ENCODE data around the gene NLRP6.

The NLRP6 gene

DNA sequence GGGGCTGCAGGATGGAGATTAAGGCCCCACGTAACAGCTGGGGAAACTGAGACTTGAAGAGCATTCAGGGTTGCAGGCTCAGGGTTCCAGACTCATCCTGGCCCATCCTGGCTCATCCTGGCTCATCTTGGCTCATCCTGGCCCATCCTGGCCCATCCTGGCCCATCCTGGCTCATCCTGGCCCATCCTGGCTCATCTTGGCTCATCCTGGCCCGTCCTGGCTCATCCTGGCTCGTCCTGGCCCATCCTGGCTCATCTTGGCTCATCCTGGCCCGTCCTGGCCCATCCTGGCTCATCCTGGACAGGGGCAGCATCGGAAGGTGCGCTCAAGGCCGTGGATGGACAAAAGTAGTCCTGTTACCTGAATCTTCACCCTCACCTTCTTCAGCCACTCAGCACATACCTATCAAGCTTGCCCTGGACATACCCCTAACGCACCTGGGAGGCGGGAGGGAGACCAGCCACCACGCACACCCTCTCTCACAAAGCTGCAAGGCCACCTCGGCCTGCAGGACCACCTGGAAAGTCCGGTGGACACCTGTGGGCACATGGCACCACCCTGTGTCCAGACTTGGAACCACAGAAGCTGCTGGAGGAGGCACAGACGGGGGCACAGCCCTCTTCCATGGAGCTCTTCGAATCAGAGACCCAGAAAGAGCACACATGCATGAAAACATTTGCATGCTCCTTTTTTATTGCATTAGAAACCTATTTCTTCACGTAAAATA lies 20.3 kb upstream of the NLRP6 start:
- no peaks in the 10 kb centered on the region for H3K27me3 ChIP-seq (ENCODE audit: insufficient read depth, low read length, poor library complexity)
- H4K5ac ChIP-seq (ENCODE audit: low read length): no peak overlapping the region
- no peak overlapping the region for H3K23ac ChIP-seq (ENCODE audit: low read length)
- H3K4ac ChIP-seq (ENCODE audit: low read depth, low read length): no peak overlapping the region
- no peaks in the 10 kb centered on the region for H3K79me1 ChIP-seq (ENCODE audit: low read length)
- H3K4me2 ChIP-seq (ENCODE audit: low read length): no peak overlapping the region
- no peak overlapping the region for H2BK120ac ChIP-seq (ENCODE audit: low read depth, low read length)
- H2BK5ac ChIP-seq (ENCODE audit: low read length): no peak overlapping the region
- H3K36me3 ChIP-seq (ENCODE audit: control insufficient read depth, insufficient read depth, low read length): no peaks in the 10 kb centered on the region
- no CpG with 5 or more reads among the region's 15 CpGs for WGBS (ENCODE audit: extremely low coverage, insufficient coverage, low lambda C conversion rate)
- H3K56ac ChIP-seq (ENCODE audit: low read length): no peak overlapping the region
- H3K4me1 ChIP-seq (ENCODE audit: control insufficient read depth, low read depth, low read length): no peaks in the 10 kb centered on the region
- H3K79me2 ChIP-seq (ENCODE audit: control insufficient read depth, insufficient read depth, low read length): no peaks in the 10 kb centered on the region
- no peak for DNase-seq
- no peak overlapping the region for H3K9ac ChIP-seq (ENCODE audit: low read length)
- H3K27ac ChIP-seq (ENCODE audit: low read depth, low read length): no peak overlapping the region
- H2BK15ac ChIP-seq (replicated peaks; ENCODE audit: low read depth): no peak overlapping the region
- no peak overlapping the region for H3K4me3 ChIP-seq (ENCODE audit: low read length)
- no peak overlapping the region for H4K8ac ChIP-seq (ENCODE audit: low read depth, low read length)
- no peak overlapping the region for H3K18ac ChIP-seq (ENCODE audit: low read length)
- H2AK5ac ChIP-seq (ENCODE audit: low read length): no peak overlapping the region

DNA sequence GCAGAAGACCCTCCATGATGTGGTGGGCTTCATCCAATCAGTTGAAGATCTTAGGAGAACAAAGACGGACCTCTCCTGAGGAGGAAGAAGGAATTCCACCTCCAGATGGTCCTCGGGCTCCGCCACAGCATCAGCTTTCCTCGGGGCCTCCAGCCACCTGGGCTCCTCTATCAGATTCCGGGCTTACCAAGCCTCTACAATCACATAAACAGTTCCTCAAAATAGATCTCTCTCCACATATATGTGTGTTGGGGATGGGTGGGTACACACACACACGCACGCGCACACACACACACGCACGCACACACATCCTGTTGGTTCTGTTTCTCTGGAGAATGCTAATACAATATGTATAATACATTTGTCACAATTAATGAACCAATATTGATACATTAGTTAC lies 18.8 kb upstream of the NLRP6 start:
- Histone ChIP-seq H2BK5ac (ENCODE audit: low read length) (no peak overlapping the region), H4K5ac (ENCODE audit: low read length) (no peak overlapping the region), H3K79me2 (ENCODE audit: control insufficient read depth, insufficient read depth, low read length) (no peaks in the 10 kb centered on the region), H3K4me3 (ENCODE audit: low read length) (no peak overlapping the region), H3K23ac (ENCODE audit: low read length) (no peak overlapping the region), H4K8ac (ENCODE audit: low read depth, low read length) (no peak overlapping the region), H3K4ac (ENCODE audit: low read depth, low read length) (no peak overlapping the region), H3K27me3 (ENCODE audit: insufficient read depth, low read length, poor library complexity) (no peaks in the 10 kb centered on the region), H2BK120ac (ENCODE audit: low read depth, low read length) (no peak overlapping the region), H3K18ac (ENCODE audit: low read length) (no peak overlapping the region), H3K4me1 (ENCODE audit: control insufficient read depth, low read depth, low read length) (no peaks in the 10 kb centered on the region), H2AK5ac (ENCODE audit: low read length) (no peak overlapping the region), H3K36me3 (ENCODE audit: control insufficient read depth, insufficient read depth, low read length) (no peaks in the 10 kb centered on the region), H2BK15ac (replicated peaks; ENCODE audit: low read depth) (no peak overlapping the region), H3K56ac (ENCODE audit: low read length) (no peak overlapping the region), H3K9ac (ENCODE audit: low read length) (no peak overlapping the region), H3K79me1 (ENCODE audit: low read length) (no peaks in the 10 kb centered on the region), H3K4me2 (ENCODE audit: low read length) (no peak overlapping the region), H3K27ac (ENCODE audit: low read depth, low read length) (no peak overlapping the region)
- DNase-seq: no peak
- WGBS (ENCODE audit: extremely low coverage, insufficient coverage, low lambda C conversion rate): no CpG with 5 or more reads among the region's 10 CpGs

DNA sequence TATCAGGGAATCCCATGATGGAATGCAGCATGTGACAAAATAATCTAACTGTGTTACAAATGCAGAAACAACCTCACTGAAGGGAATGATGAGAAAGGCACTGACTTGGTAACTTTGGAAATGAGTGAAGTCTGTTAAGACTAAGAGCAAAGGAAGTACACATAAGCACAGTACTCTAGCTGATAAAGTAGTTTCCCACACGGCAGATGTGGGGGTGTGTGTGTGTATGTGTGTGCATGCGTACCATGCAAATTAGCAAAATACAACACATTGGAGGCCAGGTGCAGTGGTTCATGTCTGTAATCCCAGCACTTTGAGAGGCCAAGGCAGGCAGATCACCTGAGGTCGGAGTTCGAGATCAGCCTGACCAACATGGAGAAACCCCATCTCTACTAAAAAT lies 16.6 kb upstream of the NLRP6 start:
- no peak overlapping the region for H3K23ac ChIP-seq (ENCODE audit: low read length)
- H3K27me3 ChIP-seq (ENCODE audit: insufficient read depth, low read length, poor library complexity): no peaks in the 10 kb centered on the region
- no peak overlapping the region for H4K8ac ChIP-seq (ENCODE audit: low read depth, low read length)
- no peak overlapping the region for H3K4me3 ChIP-seq (ENCODE audit: low read length)
- no peak overlapping the region for H2BK15ac ChIP-seq (replicated peaks; ENCODE audit: low read depth)
- H3K79me1 ChIP-seq (ENCODE audit: low read length): no peaks in the 10 kb centered on the region
- H3K9ac ChIP-seq (ENCODE audit: low read length): no peak overlapping the region
- no peak overlapping the region for H2AK5ac ChIP-seq (ENCODE audit: low read length)
- DNase-seq: no peak
- no peak overlapping the region for H3K56ac ChIP-seq (ENCODE audit: low read length)
- H2BK120ac ChIP-seq (ENCODE audit: low read depth, low read length): no peak overlapping the region
- no peak overlapping the region for H4K5ac ChIP-seq (ENCODE audit: low read length)
- WGBS (ENCODE audit: extremely low coverage, insufficient coverage, low lambda C conversion rate): no CpG with 5 or more reads among the region's 4 CpGs
- no peaks in the 10 kb centered on the region for H3K4me1 ChIP-seq (ENCODE audit: control insufficient read depth, low read depth, low read length)
- H3K4ac ChIP-seq (ENCODE audit: low read depth, low read length): no peak overlapping the region
- H2BK5ac ChIP-seq (ENCODE audit: low read length): no peak overlapping the region
- no peaks in the 10 kb centered on the region for H3K36me3 ChIP-seq (ENCODE audit: control insufficient read depth, insufficient read depth, low read length)
- no peak overlapping the region for H3K18ac ChIP-seq (ENCODE audit: low read length)
- no peaks in the 10 kb centered on the region for H3K79me2 ChIP-seq (ENCODE audit: control insufficient read depth, insufficient read depth, low read length)
- H3K27ac ChIP-seq (ENCODE audit: low read depth, low read length): no peak overlapping the region
- no peak overlapping the region for H3K4me2 ChIP-seq (ENCODE audit: low read length)

DNA sequence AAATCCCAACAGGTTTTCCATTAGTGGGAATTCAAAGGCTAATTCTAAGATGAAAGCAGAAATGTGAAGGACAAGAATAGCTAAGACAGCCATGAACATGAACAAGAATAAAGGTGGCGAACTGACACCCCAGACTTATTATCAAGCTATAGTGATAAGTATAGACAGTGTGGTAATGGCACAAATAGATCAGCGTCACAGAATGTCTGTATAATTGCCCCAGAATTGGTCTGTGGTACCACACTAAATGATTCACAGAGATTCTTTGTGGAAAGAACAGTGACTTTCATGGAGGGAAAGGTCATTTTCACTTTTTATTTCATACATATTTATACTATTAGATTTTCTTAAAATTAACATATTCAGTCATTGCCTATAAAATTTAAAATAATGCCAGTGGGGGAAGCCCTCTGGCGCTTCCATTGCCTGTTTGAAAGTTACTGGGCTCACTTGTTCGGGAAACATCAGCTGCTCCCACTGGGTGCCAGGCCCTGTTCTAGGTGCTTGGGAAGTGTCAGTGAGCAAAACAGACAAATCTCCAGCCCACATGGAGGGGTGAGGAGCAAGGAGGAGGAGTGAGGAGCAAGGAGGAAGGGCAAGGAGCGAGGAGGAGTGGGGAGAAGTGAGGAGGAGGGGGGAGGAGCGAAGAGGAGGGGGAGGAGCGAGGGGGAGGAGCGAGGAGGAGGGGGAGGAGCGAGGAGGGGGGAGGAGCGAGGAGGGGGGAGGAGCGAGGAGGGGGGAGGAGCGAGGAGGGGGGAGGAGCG lies 11.3 kb upstream of the NLRP6 start:
- no peaks in the 10 kb centered on the region for H3K79me1 ChIP-seq (ENCODE audit: low read length)
- H2BK15ac ChIP-seq (replicated peaks; ENCODE audit: low read depth): no peak overlapping the region
- no CpG with 5 or more reads among the region's 13 CpGs for WGBS (ENCODE audit: extremely low coverage, insufficient coverage, low lambda C conversion rate)
- no peak overlapping the region for H3K9ac ChIP-seq (ENCODE audit: low read length)
- no peaks in the 10 kb centered on the region for H3K27me3 ChIP-seq (ENCODE audit: insufficient read depth, low read length, poor library complexity)
- H2AK5ac ChIP-seq (ENCODE audit: low read length): no peak overlapping the region
- no peak overlapping the region for H3K56ac ChIP-seq (ENCODE audit: low read length)
- no peaks in the 10 kb centered on the region for H3K4me1 ChIP-seq (ENCODE audit: control insufficient read depth, low read depth, low read length)
- no peak overlapping the region for H3K23ac ChIP-seq (ENCODE audit: low read length)
- no peaks in the 10 kb centered on the region for H3K79me2 ChIP-seq (ENCODE audit: control insufficient read depth, insufficient read depth, low read length)
- H2BK120ac ChIP-seq (ENCODE audit: low read depth, low read length): no peak overlapping the region
- H3K4me3 ChIP-seq (ENCODE audit: low read length): no peak overlapping the region
- no peak overlapping the region for H3K27ac ChIP-seq (ENCODE audit: low read depth, low read length)
- no peaks in the 10 kb centered on the region for H3K36me3 ChIP-seq (ENCODE audit: control insufficient read depth, insufficient read depth, low read length)
- H4K8ac ChIP-seq (ENCODE audit: low read depth, low read length): no peak overlapping the region
- DNase-seq: peak; percentile 7
- no peak overlapping the region for H4K5ac ChIP-seq (ENCODE audit: low read length)
- H2BK5ac ChIP-seq (ENCODE audit: low read length): no peak overlapping the region
- no peak overlapping the region for H3K18ac ChIP-seq (ENCODE audit: low read length)
- H3K4me2 ChIP-seq (ENCODE audit: low read length): no peak overlapping the region
- no peak overlapping the region for H3K4ac ChIP-seq (ENCODE audit: low read depth, low read length)

DNA sequence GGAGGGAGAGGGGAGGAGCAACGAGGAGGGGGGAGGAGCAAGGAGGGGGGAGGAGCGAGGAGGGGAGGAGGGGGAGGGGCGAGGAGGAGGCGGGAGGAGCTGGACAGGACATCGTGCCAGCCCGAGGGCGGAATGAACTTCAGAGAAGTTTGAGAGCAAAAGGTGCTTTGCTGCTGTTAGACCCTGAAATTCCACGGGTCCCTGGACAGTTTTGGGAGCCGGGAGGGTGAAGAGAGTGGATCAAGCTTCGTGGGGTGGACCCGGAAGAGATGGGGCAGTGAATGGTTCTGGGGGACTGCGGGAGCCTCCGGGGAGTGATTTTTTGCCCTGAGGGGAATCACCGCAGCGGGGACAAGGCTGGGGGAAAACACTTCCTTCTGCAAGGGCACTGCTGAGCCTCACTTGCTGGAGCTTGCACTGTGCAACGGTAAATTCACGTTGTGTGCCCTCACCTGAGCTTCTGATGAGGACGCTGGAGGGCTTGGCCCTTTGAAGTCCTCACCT lies 10.7 kb upstream of the NLRP6 start:
- H2AK5ac ChIP-seq (ENCODE audit: low read length): no peak overlapping the region
- no peak overlapping the region for H3K4me3 ChIP-seq (ENCODE audit: low read length)
- no peaks in the 10 kb centered on the region for H3K27me3 ChIP-seq (ENCODE audit: insufficient read depth, low read length, poor library complexity)
- no peak overlapping the region for H3K4me2 ChIP-seq (ENCODE audit: low read length)
- H2BK120ac ChIP-seq (ENCODE audit: low read depth, low read length): no peak overlapping the region
- no CpG with 5 or more reads among the region's 18 CpGs for whole genome bisulfite sequencing (ENCODE audit: extremely low coverage, insufficient coverage, low lambda C conversion rate)
- H3K56ac ChIP-seq (ENCODE audit: low read length): no peak overlapping the region
- H3K79me1 ChIP-seq (ENCODE audit: low read length): no peaks in the 10 kb centered on the region
- no peaks in the 10 kb centered on the region for H3K36me3 ChIP-seq (ENCODE audit: control insufficient read depth, insufficient read depth, low read length)
- peak; percentile 23 for DNase-seq
- no peak overlapping the region for H3K23ac ChIP-seq (ENCODE audit: low read length)
- H2BK5ac ChIP-seq (ENCODE audit: low read length): no peak overlapping the region
- no peak overlapping the region for H3K9ac ChIP-seq (ENCODE audit: low read length)
- no peaks in the 10 kb centered on the region for H3K79me2 ChIP-seq (ENCODE audit: control insufficient read depth, insufficient read depth, low read length)
- no peak overlapping the region for H4K8ac ChIP-seq (ENCODE audit: low read depth, low read length)
- H3K4ac ChIP-seq (ENCODE audit: low read depth, low read length): no peak overlapping the region
- H2BK15ac ChIP-seq (replicated peaks; ENCODE audit: low read depth): no peak overlapping the region
- no peaks in the 10 kb centered on the region for H3K4me1 ChIP-seq (ENCODE audit: control insufficient read depth, low read depth, low read length)
- H4K5ac ChIP-seq (ENCODE audit: low read length): no peak overlapping the region
- H3K27ac ChIP-seq (ENCODE audit: low read depth, low read length): no peak overlapping the region
- no peak overlapping the region for H3K18ac ChIP-seq (ENCODE audit: low read length)

Data from mesendoderm (in vitro differentiated cells).